GM21381 (cell line): Measurements from ENCODE around the gene MGAT3.

ENCODE experiments used
- ATAC-seq: cut with Tn5 transposase; IDR thresholded peaks from one replicate; pipeline ENCODE4 v1.9.1; 2021; ENCODE audit warnings: mild to moderate bottlenecking, moderate library complexity; ENCODE audit not compliant: unreplicated experiment

Gene MGAT3

GRCh38 chr22:39449708-39450107 lies 7.1 kb upstream of the MGAT3 start:
- no peak for ATAC-seq

DNA sequence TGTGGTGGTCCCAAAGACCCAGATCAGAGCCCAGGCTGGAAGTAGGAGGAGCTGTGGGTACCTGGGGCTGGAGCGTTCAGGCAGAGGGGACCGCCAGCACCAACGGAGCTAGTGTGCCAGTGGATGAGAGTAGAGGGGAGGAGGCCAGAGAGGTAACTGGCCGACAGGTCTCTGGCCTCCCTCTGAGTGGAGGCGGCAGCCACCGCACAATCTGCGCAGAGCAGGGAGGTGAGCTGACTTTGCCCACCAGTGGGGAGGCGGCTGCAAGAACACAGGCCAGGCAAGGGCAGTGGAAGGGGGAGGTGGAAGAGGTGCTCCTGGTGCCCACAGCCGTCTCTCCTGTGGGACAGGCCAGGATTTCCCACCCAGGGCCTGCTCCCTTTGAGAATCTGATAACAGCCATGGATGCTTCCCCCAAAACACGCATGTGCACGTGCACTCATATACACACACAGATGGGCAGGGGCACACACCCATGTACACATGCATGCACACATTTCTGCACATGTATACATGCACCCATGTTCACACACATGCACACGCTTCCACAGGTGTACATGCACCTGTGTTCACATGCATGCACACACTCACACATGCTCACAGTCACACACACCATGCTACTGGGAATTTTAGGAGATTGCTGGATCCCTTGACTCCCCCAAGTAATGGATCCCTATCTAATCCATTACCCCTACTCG lies 6.4 kb upstream of the MGAT3 start:
- no peak for ATAC-seq

- ATAC-seq, result no peak
Measured at GRCh38 chr22:39452740-39453040, 4.1 kb upstream of the MGAT3 start.

DNA sequence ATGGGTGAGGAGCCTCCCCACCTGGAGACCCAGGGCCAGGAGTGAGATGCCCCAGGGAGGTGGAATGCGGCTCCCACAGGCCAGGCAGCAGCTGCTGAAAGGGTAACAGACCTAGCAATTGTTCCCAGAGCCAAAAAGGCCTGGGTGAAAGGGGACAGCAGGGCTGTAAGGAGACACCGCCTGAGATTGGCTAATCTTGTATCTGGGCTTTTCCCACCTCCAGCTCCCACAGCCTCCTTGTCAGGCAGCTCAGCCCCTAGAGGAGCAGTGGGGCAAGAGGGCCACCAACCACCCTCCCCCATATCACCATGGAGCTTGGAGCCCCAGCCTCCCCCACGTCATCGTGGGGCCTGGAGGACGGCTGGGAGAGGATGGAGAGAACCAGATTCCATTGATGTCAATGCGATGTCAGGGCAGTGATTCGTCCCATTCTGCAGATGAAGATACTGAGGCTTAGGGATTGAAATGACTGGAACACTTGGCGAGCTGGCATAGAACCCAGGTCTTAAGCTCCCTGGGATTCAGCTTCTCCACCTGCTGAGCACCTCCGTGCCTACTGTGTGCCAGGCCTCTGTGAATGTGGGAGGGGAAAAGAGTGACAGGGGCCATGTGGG lies 2.9 kb upstream of the MGAT3 start:
- no peak for ATAC-seq

GRCh38 chr22:39454385-39454871 lies 2.4 kb upstream of the MGAT3 start:
- ATAC-seq, result no peak

GRCh38 chr22:39457198-39457555 lies 365 bp downstream of the MGAT3 start:
- no peak for ATAC-seq

DNA sequence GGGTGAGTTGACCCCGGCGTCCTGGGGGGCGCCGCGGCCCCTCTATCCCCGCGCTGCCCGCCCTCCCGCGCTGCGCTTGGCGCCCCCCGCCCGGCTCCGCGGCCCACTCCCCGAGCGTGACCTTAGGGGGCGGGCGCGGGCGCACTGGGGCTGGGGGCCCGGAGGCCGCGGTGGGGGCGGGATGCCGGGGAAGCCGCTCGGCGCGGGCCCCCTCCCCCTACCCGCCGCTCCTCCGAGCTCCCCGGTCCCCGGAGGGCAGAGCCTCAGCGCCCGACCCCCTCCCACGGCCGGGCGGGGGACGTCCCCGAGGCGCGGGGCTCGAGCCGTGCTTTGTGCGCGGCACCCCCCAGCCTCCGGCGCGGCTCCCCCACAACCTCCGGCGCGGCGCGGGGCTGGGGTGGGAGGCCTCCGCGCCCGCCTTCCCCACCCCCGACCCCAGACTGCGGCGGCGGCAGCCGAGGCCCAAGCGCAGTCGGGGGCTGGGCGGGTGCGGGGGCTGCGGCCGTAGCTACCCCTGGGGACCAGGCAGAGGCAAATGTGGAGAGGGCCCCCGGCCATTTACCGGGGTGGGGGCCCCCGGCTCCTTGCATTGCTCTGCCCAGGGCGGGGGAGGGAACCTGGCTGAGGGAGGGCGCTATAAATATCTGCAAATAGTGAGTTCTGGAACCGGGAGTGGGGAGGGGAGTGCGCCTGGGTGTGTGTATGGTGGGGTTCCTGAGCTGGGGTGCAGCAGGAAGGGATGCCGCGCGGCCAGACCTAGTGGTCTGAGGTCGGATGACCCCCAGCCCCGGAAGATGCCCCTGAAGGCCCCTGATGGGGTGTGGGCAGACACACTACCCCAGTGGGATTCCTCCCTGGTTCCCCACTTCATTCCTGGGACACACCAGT lies 988 bp downstream of the MGAT3 start:
- no peak for ATAC-seq

GRCh38 chr22:39458444-39459083 lies 1.8 kb downstream of the MGAT3 start:
- no peak for ATAC-seq

DNA sequence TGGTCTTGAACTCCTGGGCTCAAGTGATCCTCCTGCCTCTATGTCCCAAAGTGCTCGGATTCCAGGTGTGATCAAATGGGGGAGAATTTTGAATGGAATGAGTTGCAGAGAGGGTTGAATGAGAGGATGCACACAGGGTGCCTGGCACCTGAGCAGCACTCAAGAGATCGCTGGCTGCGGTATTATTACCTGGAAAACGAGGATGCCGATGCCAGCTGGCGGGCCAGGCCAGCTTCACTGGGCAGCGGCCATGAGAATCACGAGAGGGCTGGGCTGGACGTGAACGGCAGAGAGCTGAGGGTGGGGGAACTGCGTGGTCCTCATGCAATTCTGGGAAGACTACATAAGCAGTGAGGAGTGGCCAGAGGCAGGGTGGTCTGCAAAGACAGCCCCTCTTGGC lies 2.9 kb downstream of the MGAT3 start:
- ATAC-seq, result no peak

GRCh38 chr22:39462443-39463221 lies 5.8 kb downstream of the MGAT3 start:
- ATAC-seq, result no peak

- ATAC-seq, result no peak
Measured at GRCh38 chr22:39463277-39463676, 6.5 kb downstream of the MGAT3 start.

- no peak for ATAC-seq
Measured at GRCh38 chr22:39463931-39464390, 7.1 kb downstream of the MGAT3 start.

DNA sequence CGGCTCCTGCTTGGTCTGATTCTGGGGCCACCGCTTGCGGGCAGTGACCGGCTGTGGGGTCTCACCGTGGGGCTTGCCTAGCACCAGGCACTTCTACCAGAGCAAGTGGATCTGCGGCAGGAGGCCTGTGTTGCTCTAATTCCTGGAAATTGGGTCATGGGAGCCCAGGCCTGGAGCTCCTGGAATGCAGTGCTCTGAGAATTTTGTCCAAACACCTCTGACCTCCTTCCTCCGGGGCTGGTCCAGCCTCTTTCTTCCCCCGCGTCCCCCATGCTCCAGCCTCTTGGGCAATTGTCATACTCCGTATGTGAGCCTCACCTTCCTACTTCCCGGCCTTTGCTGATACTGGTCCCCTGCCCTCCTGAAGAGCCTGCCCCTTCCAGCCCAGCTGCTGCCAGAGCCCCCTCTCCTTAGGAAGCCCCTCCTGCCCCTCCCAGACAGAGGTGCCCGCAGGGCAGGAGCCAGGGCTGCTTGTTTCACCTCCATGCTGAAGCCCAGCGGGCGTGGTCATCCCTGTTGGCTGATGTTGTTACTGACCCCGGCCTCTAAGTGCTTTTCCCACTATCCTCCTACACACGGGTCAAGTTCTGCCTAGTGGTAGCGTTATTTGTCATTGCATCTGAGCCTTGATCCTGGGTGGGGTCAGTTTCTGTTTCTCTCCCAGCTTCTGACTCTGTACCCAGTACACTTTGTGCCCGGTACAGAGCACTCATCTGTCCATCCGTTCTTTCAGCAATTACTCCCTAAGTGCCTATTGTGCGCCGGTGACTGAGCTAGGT lies 9.6 kb downstream of the MGAT3 start:
- ATAC-seq, result no peak

DNA sequence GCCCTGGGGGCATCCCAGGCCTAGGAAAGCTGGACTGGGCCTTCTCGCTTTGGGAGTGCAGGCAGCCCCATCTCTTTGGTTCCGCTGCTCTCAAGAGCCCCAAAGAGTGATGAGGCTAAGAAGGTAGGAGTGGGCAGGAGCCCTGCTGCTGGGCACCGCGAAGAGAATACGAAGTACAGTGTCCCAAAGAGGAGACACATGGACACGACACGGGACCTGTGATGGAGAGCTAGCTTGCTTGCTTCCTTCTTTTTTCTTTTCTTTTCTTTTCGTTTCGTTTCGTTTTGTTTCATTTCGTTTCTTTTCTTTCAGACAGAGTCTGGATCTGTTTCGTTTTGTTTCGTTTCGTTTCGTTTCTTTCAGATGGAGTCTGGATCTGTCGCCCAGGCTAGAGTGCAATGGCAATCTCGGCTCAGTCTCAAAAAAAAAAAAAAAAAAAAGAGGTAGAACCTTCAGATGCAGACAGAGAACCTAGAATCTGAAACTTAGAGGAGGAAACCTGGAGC lies 10.6 kb downstream of the MGAT3 start:
- ATAC-seq, result no peak

- ATAC-seq, result no peak
Measured at GRCh38 chr22:39468487-39469325, 11.9 kb downstream of the MGAT3 start.

GRCh38 chr22:39469326-39469680 lies 12.5 kb downstream of the MGAT3 start:
- no peak for ATAC-seq

- no peak for ATAC-seq
Measured at GRCh38 chr22:39469681-39470450, 13.1 kb downstream of the MGAT3 start.
